GM23248 (cell line): Measurements from ENCODE around the gene GOLT1A. TPM values are rescaled to one million over a fixed set of nuclear protein-coding genes. Genes with fewer than 3 reads are reported as not detected.

Source experiments
- DNase-seq: peaks from one replicate; pipeline ENCODE4 v3.0.0-alpha.2; 2015
- H2AFZ ChIP-seq: fragments of 200-600 bp; sonication (generic); 2 replicates; pipeline ENCODE4 v1.6.1; 2016; ENCODE audit warnings: antibody characterized with exemption
- H3F3A ChIP-seq: fragments of 200-600 bp; sonication (generic); 2 replicates; pipeline ENCODE4 v1.6.1; 2016; ENCODE audit warnings: mild to moderate bottlenecking, antibody characterized with exemption, mixed run types; ENCODE audit not compliant: insufficient read depth
- H3K27ac ChIP-seq: fragments of 200-600 bp; sonication (generic); 2 replicates; pipeline ENCODE4 v1.5.1; 2016; ENCODE audit warnings: mild to moderate bottlenecking
- H3K27me3 ChIP-seq: fragments of 200-600 bp; sonication (generic); replicated peaks from 2 replicates; pipeline ENCODE4 v1.6.1; 2016; ENCODE audit warnings: mild to moderate bottlenecking; ENCODE audit not compliant: insufficient read depth
- H3K36me3 ChIP-seq: fragments of 200-600 bp; sonication (generic); 2 replicates; pipeline ENCODE4 v1.6.1; 2016; ENCODE audit warnings: low read depth, mild to moderate bottlenecking
- H3K4me1 ChIP-seq: fragments of 200-600 bp; sonication (generic); 2 replicates; pipeline ENCODE4 v1.6.1; 2016; ENCODE audit warnings: mild to moderate bottlenecking; ENCODE audit not compliant: insufficient read depth
- H3K4me2 ChIP-seq: fragments of 200-600 bp; sonication (generic); one replicate; pipeline ENCODE4 v1.6.1; 2016; ENCODE audit warnings: mild to moderate bottlenecking; ENCODE audit not compliant: unreplicated experiment
- H3K4me3 ChIP-seq: fragments of 200-600 bp; sonication (generic); 2 replicates; pipeline ENCODE4 v1.5.1; 2016; ENCODE audit warnings: mild to moderate bottlenecking
- H3K79me2 ChIP-seq: fragments of 200-600 bp; sonication (generic); 2 replicates; pipeline ENCODE4 v1.6.1; 2016; ENCODE audit warnings: mild to moderate bottlenecking; ENCODE audit not compliant: insufficient read depth
- H3K9ac ChIP-seq: fragments of 200-600 bp; sonication (generic); 2 replicates; pipeline ENCODE4 v1.6.1; 2016; ENCODE audit warnings: mild to moderate bottlenecking
- H3K9me2 ChIP-seq: fragments of 200-600 bp; sonication (generic); 2 replicates; pipeline ENCODE4 v1.6.1; 2016; ENCODE audit warnings: mixed run types, mild to moderate bottlenecking, moderate library complexity; ENCODE audit not compliant: insufficient read depth
- H3K9me3 ChIP-seq: fragments of 200-600 bp; sonication (generic); one replicate; pipeline ENCODE4 v1.6.1; 2017; ENCODE audit warnings: low read depth
- H4K20me1 ChIP-seq: fragments of 200-600 bp; sonication (generic); 2 replicates; pipeline ENCODE4 v1.6.0; 2016; ENCODE audit not compliant: insufficient read depth
- EZH2 ChIP-seq: fragments of 200-600 bp; sonication (generic); IDR thresholded peaks from 2 replicates; pipeline ENCODE4 v1.6.1; 2018; ENCODE audit warnings: antibody characterized with exemption, mild to moderate bottlenecking; ENCODE audit not compliant: insufficient read depth, poor library complexity, severe bottlenecking
- EZH2phosphoT487 ChIP-seq: fragments of 200-600 bp; sonication (generic); IDR thresholded peaks from 2 replicates; pipeline ENCODE4 v1.6.1; 2018; ENCODE audit warnings: antibody characterized with exemption, moderate library complexity, mild to moderate bottlenecking, low read depth; ENCODE audit not compliant: insufficient read depth
- WGBS, 2 experiments: methylation state at CpG; one replicate each; pipeline ENCODE4 v1.1.6; 2015 to 2017; ENCODE audit warnings: low lambda C conversion rate in 2 of 2, low coverage in 1 of 2; ENCODE audit errors: missing lambda C conversion rate in 2 of 2; 5-methylcytosine and 5-hydroxymethylcytosine counted together
- in situ Hi-C: fragments of 300-500 bp; cut with MboI; formaldehyde crosslinking; loops from 2 replicates; pipeline ENCODE4 v1.15.0; 2020
- polyA plus RNA-seq: library from polyadenylated mRNA; unstranded; fragments of >200 nt; fragmentation: Nextera tagmentation; extraction: Ambion mirVana; gene quantifications from 2 replicates; pipeline ENCODE4 v1.2.1, GENCODE V29; 2016
- total RNA-seq: library from RNA; depleted of rRNA; stranded (reverse); fragments of >200 nt; shearing (Covaris generic); gene quantifications from 2 replicates; pipeline ENCODE4 v1.2.3, GENCODE V29; 2014

GOLT1A gene
- total and polyA plus RNA-seq, 2 experiments from 2014 or later, result not detected

DNA sequence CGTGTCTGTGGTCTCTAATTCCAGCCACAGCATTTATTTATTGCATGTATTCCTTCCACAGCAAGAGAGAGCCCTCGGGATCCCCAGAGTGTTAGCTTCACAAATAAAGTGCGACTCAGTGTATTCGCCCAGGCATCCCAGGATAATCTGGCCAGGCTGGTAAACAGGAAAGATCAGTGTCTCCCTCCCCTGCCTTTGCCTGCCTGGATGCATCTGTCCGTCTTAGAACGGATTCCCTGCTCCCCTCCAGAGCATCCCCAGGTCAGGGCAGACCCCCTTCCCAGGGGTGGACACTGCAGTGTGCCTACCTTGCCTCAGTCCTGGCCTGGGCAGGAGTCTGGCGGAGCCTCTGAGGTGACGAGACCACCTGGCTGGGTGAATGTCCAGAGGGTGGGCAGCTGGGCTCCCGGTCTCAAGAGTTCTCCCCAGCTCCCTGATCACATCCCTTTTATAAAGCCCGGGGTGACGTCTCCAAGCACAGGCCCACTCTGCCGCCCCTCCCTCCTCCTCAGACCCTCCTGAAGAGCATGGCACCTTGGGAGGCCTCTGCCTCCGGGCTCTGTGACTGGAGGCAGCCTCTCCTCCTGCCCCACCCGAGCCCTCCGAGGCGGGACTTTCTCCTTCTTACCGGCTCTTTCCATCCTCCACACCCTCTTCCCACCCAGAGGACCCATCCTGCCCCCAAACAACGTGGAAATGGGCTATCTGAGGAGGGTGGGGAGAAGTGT lies 17.6 kb downstream of the GOLT1A start, which contains the start of gene KISS1:
TSS of gene KISS1 (minus strand) at position 424 of the 728 bp plus-strand sequence. CDS start 3,615 bp downstream, outside the sequence.
- H3K27ac ChIP-seq, result no peak within 1 kb of the TSS
- 0 out of 2 replicates have a peak, but pooled peaks cover 3% of the 10 kb centered on the region for H3F3A ChIP-seq
- H3K4me2 ChIP-seq, result no peak within 1 kb of the TSS
- WGBS, 2 experiments, result 56 to 67% methylated on average over 14 to 18 of the region's 18 CpGs
- no peaks in the 10 kb centered on the region for H3K9me2 ChIP-seq
- no peaks in the 10 kb centered on the region for H4K20me1 ChIP-seq
- no peak within 1 kb of the TSS for H3K4me3 ChIP-seq
- TF ChIP-seq EZH2, result no peak
- no peak for TF ChIP-seq EZH2phosphoT487
- no peaks in the 10 kb centered on the region for H3K36me3 ChIP-seq
- H3K4me1 ChIP-seq, result peaks cover 18% of the 10 kb centered on the region
- in situ Hi-C loops, result no loop called here
- H3K27me3 ChIP-seq, result peaks cover 5% of the 10 kb centered on the region; the same call in 1 of the 2 replicates
- no peak within 1 kb of the TSS for H2AFZ ChIP-seq
- DNase-seq, result peak; percentile 9
- H3K9me3 ChIP-seq, result no peaks in the 10 kb centered on the region
- no peak within 1 kb of the TSS for H3K9ac ChIP-seq
- no peaks in the 10 kb centered on the region for H3K79me2 ChIP-seq

DNA sequence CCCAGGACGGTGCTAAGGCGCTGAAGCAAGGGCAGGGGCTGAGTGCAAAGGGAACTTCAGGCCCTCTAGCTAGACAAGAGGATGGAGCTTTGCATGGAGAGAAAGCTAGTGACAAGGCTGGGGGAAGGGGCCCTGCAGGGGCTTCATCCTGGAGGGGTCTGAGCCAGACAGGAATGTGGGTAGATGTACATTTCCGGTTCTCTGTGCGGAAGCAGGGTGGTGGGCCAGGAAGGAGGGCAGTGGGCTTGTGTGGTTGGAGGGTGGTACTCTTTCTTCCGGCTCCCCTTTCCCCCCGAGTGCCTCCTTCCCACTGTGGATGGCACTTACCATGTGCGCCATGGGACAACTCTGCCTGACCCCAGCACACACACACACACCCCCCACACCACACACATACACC lies 19.0 kb downstream of the GOLT1A start:
- TF ChIP-seq EZH2phosphoT487, result no peak
- TF ChIP-seq EZH2, result no peak
- H3K9me2 ChIP-seq, result no peaks in the 10 kb centered on the region
- no peak overlapping the region for H2AFZ ChIP-seq
- DNase-seq, result no peak
- H3K4me1 ChIP-seq, result peaks cover 21% of the 10 kb centered on the region
- H3K9ac ChIP-seq, result no peak overlapping the region
- no peaks in the 10 kb centered on the region for H4K20me1 ChIP-seq
- H3K4me3 ChIP-seq, result no peak overlapping the region
- no peak overlapping the region for H3K4me2 ChIP-seq
- no peaks in the 10 kb centered on the region for H3K36me3 ChIP-seq
- 93 to 97% methylated on average over 4 to 7 of the region's 7 CpGs for WGBS, 2 experiments
- 0 out of 2 replicates have a peak, but pooled peaks cover 3% of the 10 kb centered on the region for H3F3A ChIP-seq
- H3K27me3 ChIP-seq, result peaks cover 5% of the 10 kb centered on the region; the same call in 1 of the 2 replicates
- no peaks in the 10 kb centered on the region for H3K79me2 ChIP-seq
- no peaks in the 10 kb centered on the region for H3K9me3 ChIP-seq
- in situ Hi-C loops, result no loop called here
- H3K27ac ChIP-seq, result no peak overlapping the region

DNA sequence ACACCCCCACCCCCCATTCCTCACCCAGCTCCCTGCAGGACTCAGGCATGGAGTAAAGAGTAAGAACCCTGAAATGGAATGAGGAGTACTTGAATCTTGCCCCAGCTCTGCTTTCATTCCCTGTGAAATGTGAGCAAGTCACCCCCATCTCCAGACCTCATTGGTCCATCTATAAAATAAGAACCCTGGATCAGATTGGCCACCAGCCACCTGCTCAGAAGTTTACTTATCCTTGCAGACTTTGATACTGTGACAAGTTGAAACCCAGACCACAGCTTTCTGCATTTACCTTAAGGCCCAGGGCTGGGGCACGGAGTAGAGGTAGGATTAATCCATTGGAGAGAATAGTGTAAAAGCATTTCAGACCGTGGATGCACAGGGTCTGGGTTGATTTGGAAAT lies 19.7 kb downstream of the GOLT1A start:
- no peaks in the 10 kb centered on the region for H3K79me2 ChIP-seq
- peaks cover 5% of the 10 kb centered on the region; the same call in 1 of the 2 replicates for H3K27me3 ChIP-seq
- no peak for TF ChIP-seq EZH2phosphoT487
- no peak overlapping the region for H3K27ac ChIP-seq
- 0 out of 2 replicates have a peak, but pooled peaks cover 3% of the 10 kb centered on the region for H3F3A ChIP-seq
- no peak overlapping the region for H2AFZ ChIP-seq
- H4K20me1 ChIP-seq, result no peaks in the 10 kb centered on the region
- 84 to 86% methylated on average over 2 of the region's 2 CpGs for WGBS, 2 experiments
- in situ Hi-C loops, result no loop called here
- H3K9me3 ChIP-seq, result no peaks in the 10 kb centered on the region
- H3K4me2 ChIP-seq, result no peak overlapping the region
- H3K9ac ChIP-seq, result no peak overlapping the region
- no peaks in the 10 kb centered on the region for H3K9me2 ChIP-seq
- no peak overlapping the region for H3K4me3 ChIP-seq
- H3K36me3 ChIP-seq, result no peaks in the 10 kb centered on the region
- no peak for DNase-seq
- H3K4me1 ChIP-seq, result peaks cover 21% of the 10 kb centered on the region

DNA sequence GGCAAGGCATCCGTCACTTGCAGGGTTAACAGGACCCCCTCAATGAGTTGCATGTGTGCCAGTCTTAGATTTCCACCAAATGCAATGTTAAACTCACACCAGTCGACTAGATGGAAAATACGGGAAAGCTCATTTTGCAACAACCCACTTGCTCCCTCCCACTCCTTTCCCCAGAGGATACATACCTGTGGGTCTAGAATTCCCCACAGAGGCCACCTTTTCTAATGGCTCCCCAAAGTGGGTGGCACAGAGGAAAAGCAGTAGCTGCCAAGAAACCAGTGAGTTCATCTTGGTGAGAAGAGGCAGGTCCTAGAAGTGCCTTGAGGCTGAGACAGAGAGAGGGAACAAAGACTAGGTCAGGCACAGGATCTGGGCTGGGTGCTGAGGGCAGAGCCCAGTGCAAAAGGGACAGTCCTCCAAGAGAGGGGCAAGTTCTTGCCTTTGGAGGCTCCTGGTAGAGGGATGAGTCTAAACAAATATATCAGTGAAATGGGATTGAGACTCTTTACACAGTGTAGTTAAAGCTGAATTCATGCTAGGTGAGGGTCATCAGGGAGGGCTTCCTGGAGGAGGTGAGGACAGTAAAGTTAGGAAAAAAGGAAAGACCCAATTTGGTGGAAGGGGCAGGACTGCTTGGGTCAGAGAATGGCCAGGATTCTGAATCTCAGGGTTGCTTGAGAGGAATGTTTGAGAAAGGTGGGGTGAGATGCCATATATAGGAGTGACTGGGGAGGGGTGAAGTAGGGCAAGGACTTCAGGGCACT lies 21.0 kb downstream of the GOLT1A start:
- Histone ChIP-seq H3K27ac (no peak overlapping the region), H3K9me2 (no peaks in the 10 kb centered on the region), H3K4me2 (no peak overlapping the region), H2AFZ (no peak overlapping the region), H3K4me3 (no peak overlapping the region), H3K9ac (no peak overlapping the region), H3K36me3 (no peaks in the 10 kb centered on the region), H3K27me3 (peaks cover 5% of the 10 kb centered on the region; the same call in 1 of the 2 replicates), H3K4me1 (peaks cover 8% of the 10 kb centered on the region; the same call in 1 of the 2 replicates), H3K79me2 (no peaks in the 10 kb centered on the region), H4K20me1 (no peaks in the 10 kb centered on the region), H3K9me3 (no peaks in the 10 kb centered on the region), H3F3A (0 out of 2 replicates have a peak, but pooled peaks cover 3% of the 10 kb centered on the region)
- 88 to 98% methylated on average over 3 of the region's 3 CpGs for WGBS, 2 experiments
- DNase-seq, result peak; percentile 22
- TF ChIP-seq EZH2phosphoT487 (no peak), EZH2 (no peak)
- in situ Hi-C loops, result no loop called here
